Activated CD4-positive, CD25-positive, alpha-beta regulatory T cell treated with anti-CD3 and anti-CD28 coated beads, Interleukin-2, amount 50 U/mL, for 72 hours (primary cell): ENCODE measurements around the gene HNMT.
"Not testable (repeated sequence)": the region's sequence is repeated elsewhere in the genome, so short reads cannot be mapped to it uniquely, and the experiment has no call there.

Experiments used
- DNase-seq: peaks from one replicate; pipeline ENCODE4 v3.0.0; 2021

The HNMT gene

DNA sequence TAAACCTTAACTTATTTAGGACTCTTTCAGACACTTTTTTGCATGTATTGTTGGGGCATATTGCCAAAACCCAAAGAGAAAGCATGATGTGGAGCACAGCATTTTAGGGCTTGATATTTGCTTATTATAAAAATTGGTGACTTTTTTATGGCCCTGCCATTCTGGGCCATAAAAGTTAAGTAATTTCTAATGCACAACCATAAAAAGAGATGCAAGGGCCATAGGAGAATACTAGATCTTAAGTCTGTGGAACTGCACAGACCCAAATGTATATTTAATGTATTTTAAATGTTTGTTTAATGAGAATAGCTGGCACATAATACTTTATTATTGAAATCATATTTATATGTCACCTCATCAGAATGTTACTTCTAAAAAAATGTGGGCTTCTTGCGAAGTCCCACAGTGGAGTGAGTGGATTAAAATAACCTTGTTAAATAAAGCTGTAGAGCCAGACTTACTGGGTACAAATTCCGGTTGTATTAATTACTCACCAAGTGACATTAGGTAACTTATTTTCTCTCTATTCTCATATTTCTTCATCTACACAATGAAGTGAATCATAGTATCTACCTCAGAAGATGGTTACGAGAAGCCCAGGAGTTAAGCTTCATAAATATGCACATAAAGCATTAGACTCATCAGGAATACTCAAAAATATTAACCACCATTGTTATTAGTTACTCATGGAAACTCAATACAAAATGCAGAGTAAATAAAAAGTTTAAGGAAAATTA lies 52.2 kb downstream of the HNMT start:
- no peak for DNase-seq

GRCh38 chr2:138017824-138018223 lies 53.6 kb downstream of the HNMT start:
- DNase-seq, result no peak

- no peak for DNase-seq
Observed at GRCh38 chr2:138018866-138019688, 54.8 kb downstream of the HNMT start.

DNA sequence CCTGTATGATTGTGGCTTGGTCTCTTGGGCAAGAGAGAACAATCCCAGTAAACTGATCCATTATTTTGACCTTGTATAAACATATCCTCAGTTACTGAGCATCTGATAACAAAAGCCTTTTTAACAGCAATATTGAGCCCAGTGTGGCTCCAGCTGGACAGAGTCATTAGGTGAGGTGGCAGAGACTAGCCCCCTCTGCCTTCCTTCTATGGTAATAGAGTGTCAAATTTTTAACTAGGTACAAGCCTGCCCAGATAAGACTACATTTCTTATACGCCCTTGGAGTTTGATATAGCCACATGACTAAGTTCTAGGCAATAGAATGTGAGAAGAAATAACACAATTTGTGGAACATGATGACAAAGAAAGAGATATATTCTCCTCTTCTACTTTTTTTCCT lies 56.2 kb downstream of the HNMT start:
- no peak for DNase-seq

GRCh38 chr2:138021154-138021553 lies 56.9 kb downstream of the HNMT start:
- no peak for DNase-seq

DNA sequence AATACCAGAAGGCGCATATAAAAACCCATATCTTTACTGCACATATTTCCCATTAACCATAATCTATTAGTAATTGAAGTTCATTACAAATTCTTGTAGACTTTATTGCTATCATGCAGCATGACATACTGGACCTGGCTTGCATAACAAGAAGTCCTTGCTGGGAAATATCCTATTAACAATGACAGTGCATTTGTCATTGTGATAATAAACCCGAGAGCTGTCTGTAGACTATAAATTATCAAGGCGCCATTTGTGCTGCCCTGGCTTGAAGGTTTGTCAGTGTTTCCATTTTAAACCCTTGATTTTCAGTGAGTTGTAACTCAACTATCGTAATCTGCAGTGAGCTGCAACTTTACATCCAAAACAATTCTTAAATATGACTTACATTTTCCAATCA lies 59.0 kb downstream of the HNMT start:
- no peak for DNase-seq

- DNase-seq, result no peak
Observed at GRCh38 chr2:138023976-138024375, 59.7 kb downstream of the HNMT start.

DNA sequence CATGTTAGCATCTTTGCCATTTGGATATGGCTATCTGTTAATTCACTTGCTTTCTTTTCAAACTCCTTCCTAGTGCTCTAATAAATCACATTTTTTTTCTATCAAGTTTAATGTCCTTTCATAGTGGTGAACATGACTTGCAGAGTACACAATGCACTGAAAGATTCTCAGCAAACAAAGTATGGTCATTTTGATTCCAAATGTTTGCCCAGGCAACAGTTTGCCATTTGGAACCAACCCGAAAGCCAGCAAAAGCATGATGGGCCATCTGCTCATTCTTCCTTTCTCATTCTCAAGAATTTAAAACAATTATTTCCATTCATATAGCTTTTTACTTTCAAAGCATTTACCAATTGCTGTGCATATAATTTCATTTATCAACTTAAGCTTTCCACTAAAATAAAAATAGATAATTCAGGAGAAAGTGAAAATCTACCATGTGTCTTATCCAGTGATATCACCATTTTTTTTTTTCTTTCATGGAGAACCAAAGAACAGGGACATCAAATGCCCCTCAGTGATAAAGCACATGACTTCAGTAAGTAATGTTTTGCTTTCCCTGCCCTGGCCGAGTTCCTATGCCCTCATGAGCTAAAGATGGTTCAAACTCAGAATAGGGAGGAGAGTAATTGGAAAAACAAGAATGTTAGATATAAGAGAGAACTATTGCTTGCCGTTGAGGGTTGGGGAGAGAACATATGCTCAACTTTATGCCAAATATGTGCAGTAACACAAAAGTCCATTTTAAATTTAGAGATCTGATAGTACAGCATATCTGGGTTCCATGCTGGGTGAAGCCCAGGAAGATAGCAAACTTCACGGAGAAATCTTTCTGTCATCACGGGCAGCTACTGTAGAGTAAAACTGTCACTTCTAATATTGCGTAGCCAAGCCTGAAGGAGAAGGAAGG lies 62.1 kb downstream of the HNMT start:
- DNase-seq, result no peak

DNA sequence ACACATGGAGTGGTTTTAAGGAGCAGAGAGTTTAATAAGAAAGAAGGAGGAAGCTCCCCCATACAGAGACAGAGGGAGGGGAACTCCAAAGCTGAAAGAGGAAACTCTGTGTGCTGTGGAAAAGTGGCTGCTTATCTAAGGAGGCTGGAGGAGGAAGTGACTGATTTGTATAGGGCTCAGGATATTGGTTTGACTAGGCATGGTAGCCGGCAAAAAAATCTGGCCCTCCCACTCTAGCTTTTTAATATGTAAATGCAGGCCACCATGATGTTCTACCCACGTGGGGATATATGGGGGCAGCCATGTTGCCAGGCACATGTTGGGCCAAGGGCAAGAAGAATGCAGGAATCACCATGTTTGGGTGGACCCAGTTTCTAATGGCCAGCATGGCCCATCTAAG lies 64.3 kb downstream of the HNMT start:
- DNase-seq, result no peak

GRCh38 chr2:138029276-138029675 lies 65.0 kb downstream of the HNMT start:
- DNase-seq, result no peak

GRCh38 chr2:138030459-138030858 lies 66.2 kb downstream of the HNMT start:
- no peak for DNase-seq

GRCh38 chr2:138032334-138032733 lies 68.1 kb downstream of the HNMT start:
- no peak for DNase-seq

DNA sequence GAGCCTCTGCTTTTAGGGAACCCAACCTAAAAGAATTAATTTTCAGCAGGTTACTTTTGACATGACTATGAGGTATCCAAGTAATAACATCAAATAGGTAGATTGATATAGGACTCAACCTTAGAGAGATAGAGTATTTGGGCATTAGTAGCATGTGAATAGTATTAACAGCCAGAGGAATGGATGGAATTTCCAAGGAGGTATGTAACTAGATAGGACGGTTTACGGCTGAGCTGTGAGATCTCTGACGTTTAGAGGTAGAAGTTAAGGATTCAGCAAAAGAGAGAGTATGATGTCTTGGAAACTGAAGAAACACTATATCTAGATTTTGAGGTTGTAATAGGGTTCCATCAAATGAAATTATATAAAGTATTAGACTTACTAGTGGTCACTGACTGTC lies 70.3 kb downstream of the HNMT start:
- no peak for DNase-seq

GRCh38 chr2:138035608-138036217 lies 71.4 kb downstream of the HNMT start:
- DNase-seq, result no peak

DNA sequence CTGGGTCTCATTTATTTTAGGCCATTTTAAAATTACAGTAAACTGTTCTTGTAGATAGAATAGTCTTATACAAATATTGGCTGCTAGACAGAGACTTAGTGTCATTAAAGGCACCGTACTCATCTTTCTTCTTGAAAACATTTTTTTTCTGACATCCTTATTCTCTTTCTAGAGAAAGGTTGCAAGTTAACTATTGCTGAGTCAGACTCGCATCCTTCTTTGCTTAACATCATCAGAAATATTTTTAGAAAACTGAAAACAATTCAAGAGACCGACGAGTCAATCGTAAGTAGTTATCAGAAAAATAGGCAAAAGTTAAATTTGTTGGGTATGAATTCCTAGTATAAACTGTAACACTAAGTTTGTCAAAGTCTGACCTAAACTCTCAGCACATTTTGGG lies 72.2 kb downstream of the HNMT start:
- DNase-seq, result no peak

- DNase-seq, result no peak
Observed at GRCh38 chr2:138037090-138037489, 72.8 kb downstream of the HNMT start.

GRCh38 chr2:138040616-138041015 lies 76.3 kb downstream of the HNMT start:
- DNase-seq, result no peak

- no peak for DNase-seq
Observed at GRCh38 chr2:138042311-138042710, 78.0 kb downstream of the HNMT start.

GRCh38 chr2:138043588-138043987 lies 79.3 kb downstream of the HNMT start:
- not testable (repeated sequence) for DNase-seq

DNA sequence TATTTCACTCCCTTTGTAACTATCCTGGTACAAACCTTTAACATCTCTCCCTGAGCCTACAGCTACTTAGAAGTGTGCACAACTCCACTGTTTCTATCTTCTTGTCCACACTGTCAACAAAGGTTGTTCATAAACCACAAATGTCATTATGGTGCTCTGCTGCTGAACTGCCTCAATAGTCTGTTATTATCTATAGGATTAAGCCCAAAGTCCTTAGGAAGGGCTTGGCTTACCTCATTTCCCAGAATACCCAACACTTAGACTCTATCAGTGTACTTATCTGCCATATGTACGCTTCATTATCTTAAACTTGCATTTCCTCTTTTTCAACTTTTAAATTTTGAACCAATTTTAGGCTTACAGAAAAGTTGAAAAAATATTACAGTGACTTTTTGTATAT lies 94.2 kb downstream of the HNMT start:
- no peak for DNase-seq

DNA sequence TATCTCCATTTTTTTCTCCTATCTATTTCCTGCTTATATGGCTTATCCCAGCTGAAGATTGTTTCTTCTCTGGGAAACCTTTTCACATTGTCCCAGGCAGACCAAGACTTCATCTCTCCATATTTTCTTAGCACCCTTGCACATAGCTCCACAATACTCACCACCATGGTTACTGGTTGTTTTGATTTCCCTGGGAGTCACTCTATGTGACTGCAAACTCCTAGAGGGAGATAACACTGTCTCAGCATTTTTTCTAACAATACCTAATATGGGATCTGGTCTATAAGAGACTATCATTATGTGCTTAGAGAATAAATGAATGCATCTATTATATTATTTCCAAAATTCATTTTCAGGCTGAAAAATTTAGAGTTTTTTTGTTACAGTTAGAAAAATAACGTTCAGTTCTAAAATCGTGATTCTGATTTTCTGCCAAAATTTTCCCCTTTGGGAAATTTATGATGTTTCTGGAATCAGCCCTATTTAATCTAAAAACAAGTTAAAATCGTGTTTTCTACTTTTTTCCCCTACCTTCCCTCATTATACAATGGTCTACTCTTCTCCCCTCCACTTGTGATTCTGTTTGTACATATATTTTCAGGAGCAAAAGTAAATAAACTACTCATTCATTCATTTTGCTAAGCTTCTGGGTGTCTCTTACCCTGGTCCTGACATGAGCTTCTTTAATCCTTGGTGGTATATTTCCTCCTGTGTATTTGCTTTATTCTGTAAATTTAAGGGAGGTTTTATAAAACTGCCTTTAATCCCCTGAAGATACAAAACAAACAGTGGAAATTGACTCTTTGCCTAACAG lies 95.4 kb downstream of the HNMT start:
- DNase-seq, result no peak

DNA sequence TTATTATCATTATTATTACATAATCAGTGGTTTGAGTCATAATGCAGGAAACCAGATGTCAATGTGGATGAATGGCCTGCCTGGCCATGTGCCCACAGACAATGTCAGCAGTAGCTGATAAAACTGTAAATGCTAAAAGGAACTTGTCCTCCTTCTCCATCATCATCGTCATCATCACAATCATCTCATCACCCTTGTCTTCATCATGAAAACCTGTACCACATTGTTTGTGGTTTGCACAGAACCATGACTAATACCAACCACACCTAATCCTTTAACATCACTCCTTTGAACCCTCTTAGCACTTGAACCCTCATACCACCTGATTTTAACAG lies 96.0 kb downstream of the HNMT start:
- DNase-seq, result no peak
